ENCODE measurements around the gene STOML2.

The STOML2 gene

GRCh38 chr9:35097573-35097972 is 5.4 kb downstream of the STOML2 start:
- H3K27ac Mint-ChIP-seq = no peak overlapping the region
- H3K36me3 Mint-ChIP-seq = peaks cover 11% of the 10 kb centered on the region
- DNase-seq (ENCODE audit: low spot score in 2 of 2) (no peak), ATAC-seq (ENCODE audit: low read depth) (no peak)
- H3K4me3 Mint-ChIP-seq = peak overlapping the region; percentile 7
- no peaks in the 10 kb centered on the region for H3K27me3 Mint-ChIP-seq
- H3K4me1 Mint-ChIP-seq = peaks cover 32% of the 10 kb centered on the region
- H3K9me3 Mint-ChIP-seq = no peaks in the 10 kb centered on the region

- H3K36me3 Mint-ChIP-seq = peaks cover 14% of the 10 kb centered on the region
- no peaks in the 10 kb centered on the region for H3K9me3 Mint-ChIP-seq
- H3K4me1 Mint-ChIP-seq = peaks cover 24% of the 10 kb centered on the region
- peak within 1 kb of the TSS; percentile 87 for H3K4me3 Mint-ChIP-seq
- H3K27me3 Mint-ChIP-seq = no peaks in the 10 kb centered on the region
- DNase-seq (ENCODE audit: low spot score in 2 of 2) = peak; percentile 89
- ATAC-seq (ENCODE audit: low read depth) = peak; percentile 90
- H3K27ac Mint-ChIP-seq = peak within 1 kb of the TSS; percentile 95
These were observed 6.7 kb downstream of the STOML2 start, which contains the start of gene PIGO for GRCh38 chr9:35096035-35096849. Gene PIGO (minus strand): TSS chr9:35096591. CDS start chr9:35095565, 1,026 bp downstream.

GRCh38 chr9:35091536-35091935 is 11.4 kb downstream of the STOML2 start:
- H3K27ac Mint-ChIP-seq = no peak overlapping the region
- no peak overlapping the region for H3K4me3 Mint-ChIP-seq
- no peaks in the 10 kb centered on the region for H3K9me3 Mint-ChIP-seq
- H3K27me3 Mint-ChIP-seq = no peaks in the 10 kb centered on the region
- DNase-seq (ENCODE audit: low spot score in 2 of 2) (no peak), ATAC-seq (ENCODE audit: low read depth) (no peak)
- H3K4me1 Mint-ChIP-seq = peaks cover 15% of the 10 kb centered on the region
- H3K36me3 Mint-ChIP-seq = peaks cover 23% of the 10 kb centered on the region

- no peak for DNase-seq (ENCODE audit: low spot score in 2 of 2)
- Mint-ChIP-seq H3K9me3 (no peaks in the 10 kb centered on the region), H3K27me3 (no peaks in the 10 kb centered on the region), H3K4me3 (no peak overlapping the region), H3K36me3 (peaks cover 25% of the 10 kb centered on the region), H3K4me1 (peaks cover under 1% of the 10 kb centered on the region), H3K27ac (no peak overlapping the region)
- no peak for ATAC-seq (ENCODE audit: low read depth)
These were observed 13.5 kb downstream of the STOML2 start for GRCh38 chr9:35089434-35089833.

GRCh38 chr9:35085078-35085477 is 17.9 kb downstream of the STOML2 start:
- Mint-ChIP-seq H3K4me1 (peaks cover 1% of the 10 kb centered on the region), H3K9me3 (no peaks in the 10 kb centered on the region), H3K36me3 (peaks cover 11% of the 10 kb centered on the region), H3K27me3 (no peaks in the 10 kb centered on the region), H3K27ac (no peak overlapping the region), H3K4me3 (no peak overlapping the region)
- no peak for DNase-seq (ENCODE audit: low spot score in 2 of 2)
- ATAC-seq (ENCODE audit: low read depth) = no peak

GRCh38 chr9:35079426-35080341 is 23.2 kb downstream of the STOML2 start, which contains the start of gene FANCG:
Gene FANCG (minus strand): TSS chr9:35079942. CDS start chr9:35079524, 418 bp downstream.
- Mint-ChIP-seq H3K4me1 (peaks cover 8% of the 10 kb centered on the region), H3K27ac (peak within 1 kb of the TSS; percentile 75), H3K36me3 (peaks cover 5% of the 10 kb centered on the region), H3K27me3 (no peaks in the 10 kb centered on the region), H3K9me3 (no peaks in the 10 kb centered on the region), H3K4me3 (peak within 1 kb of the TSS; percentile 93)
- peak; percentile 63 to 71 for DNase-seq (ENCODE audit: low spot score in 2 of 2)
- ATAC-seq (ENCODE audit: low read depth) = peak; percentile 96

- ATAC-seq (ENCODE audit: low read depth) (no peak), DNase-seq (ENCODE audit: low spot score in 2 of 2) (no peak)
- Mint-ChIP-seq H3K4me1 (peaks cover 8% of the 10 kb centered on the region), H3K27me3 (no peaks in the 10 kb centered on the region), H3K4me3 (peak overlapping the region; percentile 93), H3K27ac (no peak overlapping the region), H3K9me3 (no peaks in the 10 kb centered on the region), H3K36me3 (peaks cover 5% of the 10 kb centered on the region)
These were observed 23.9 kb downstream of the STOML2 start for GRCh38 chr9:35079041-35079425.

- Mint-ChIP-seq H3K27ac (no peak overlapping the region), H3K4me1 (peaks cover 8% of the 10 kb centered on the region), H3K4me3 (peak overlapping the region; percentile 50), H3K9me3 (no peaks in the 10 kb centered on the region), H3K27me3 (no peaks in the 10 kb centered on the region), H3K36me3 (peaks cover 5% of the 10 kb centered on the region)
- DNase-seq (ENCODE audit: low spot score in 2 of 2) = no peak
- no peak for ATAC-seq (ENCODE audit: low read depth)
These were observed 24.9 kb downstream of the STOML2 start for GRCh38 chr9:35078066-35078465.

GRCh38 chr9:35076848-35077247 is 26.1 kb downstream of the STOML2 start:
- no peak for DNase-seq (ENCODE audit: low spot score in 2 of 2)
- Mint-ChIP-seq H3K4me3 (no peak overlapping the region), H3K27me3 (no peaks in the 10 kb centered on the region), H3K4me1 (peaks cover 11% of the 10 kb centered on the region), H3K36me3 (peaks cover 5% of the 10 kb centered on the region), H3K9me3 (no peaks in the 10 kb centered on the region), H3K27ac (no peak overlapping the region)
- no peak for ATAC-seq (ENCODE audit: low read depth)

GRCh38 chr9:35075358-35075757 is 27.6 kb downstream of the STOML2 start:
- Mint-ChIP-seq H3K36me3 (peaks cover 8% of the 10 kb centered on the region), H3K9me3 (no peaks in the 10 kb centered on the region), H3K27me3 (no peaks in the 10 kb centered on the region), H3K27ac (no peak overlapping the region), H3K4me1 (peaks cover 16% of the 10 kb centered on the region), H3K4me3 (no peak overlapping the region)
- ATAC-seq (ENCODE audit: low read depth) (no peak), DNase-seq (ENCODE audit: low spot score in 2 of 2) (no peak)

GRCh38 chr9:35074791-35075190 is 28.1 kb downstream of the STOML2 start:
- peaks cover 18% of the 10 kb centered on the region for H3K4me1 Mint-ChIP-seq
- peaks cover 8% of the 10 kb centered on the region for H3K36me3 Mint-ChIP-seq
- DNase-seq (ENCODE audit: low spot score in 2 of 2) (no peak), ATAC-seq (ENCODE audit: low read depth) (no peak)
- no peak overlapping the region for H3K27ac Mint-ChIP-seq
- H3K4me3 Mint-ChIP-seq = no peak overlapping the region
- no peaks in the 10 kb centered on the region for H3K9me3 Mint-ChIP-seq
- H3K27me3 Mint-ChIP-seq = no peaks in the 10 kb centered on the region

GRCh38 chr9:35074141-35074540 is 28.8 kb downstream of the STOML2 start:
- no peak for ATAC-seq (ENCODE audit: low read depth)
- Mint-ChIP-seq H3K9me3 (no peaks in the 10 kb centered on the region), H3K36me3 (peaks cover 8% of the 10 kb centered on the region)

GRCh38 chr9:35073279-35073612 is 29.7 kb downstream of the STOML2 start:
- H3K27ac Mint-ChIP-seq = peak overlapping the region; percentile 86
- no peak for ATAC-seq (ENCODE audit: low read depth)
- H3K4me1 Mint-ChIP-seq = peaks cover 23% of the 10 kb centered on the region

More at GRCh38 chr9:35074141-35074540, 28.8 kb downstream of the STOML2 start:
- Mint-ChIP-seq H3K4me3 (no peak overlapping the region), H3K27ac (no peak overlapping the region), H3K4me1 (peaks cover 21% of the 10 kb centered on the region), H3K27me3 (no peaks in the 10 kb centered on the region)
- no peak for DNase-seq (ENCODE audit: low spot score in 2 of 2)

More at GRCh38 chr9:35073279-35073612, 29.7 kb downstream of the STOML2 start:
- Mint-ChIP-seq H3K4me3 (peak overlapping the region; percentile 85), H3K9me3 (no peaks in the 10 kb centered on the region), H3K27me3 (no peaks in the 10 kb centered on the region), H3K36me3 (peaks cover 11% of the 10 kb centered on the region)
- no peak for DNase-seq (ENCODE audit: low spot score in 2 of 2)

Measured in memory B cell (primary cell).